NCI-H1417 (cell line): Measurements from ENCODE around the gene LIMS2.

Experiments used
- DNase-seq, 3 experiments: peaks; one replicate each; lab custom pipeline; 2025; lab: John Stamatoyannopoulos, UW

LIMS2 gene

GRCh38 chr2:127605691-127606263 lies 69.6 kb downstream of the LIMS2 start:
- DNase-seq = no peak

GRCh38 chr2:127604986-127605385 lies 70.3 kb downstream of the LIMS2 start:
- no peak for DNase-seq

GRCh38 chr2:127599211-127599610 lies 76.1 kb downstream of the LIMS2 start:
- DNase-seq = no peak

- DNase-seq = no peak
Observed at GRCh38 chr2:127598711-127599110, 76.6 kb downstream of the LIMS2 start.

- DNase-seq = no peak
Observed at GRCh38 chr2:127597984-127598380, 77.3 kb downstream of the LIMS2 start.

GRCh38 chr2:127597046-127597983 lies 78.0 kb downstream of the LIMS2 start:
- no peak for DNase-seq

GRCh38 chr2:127596311-127597045 lies 78.9 kb downstream of the LIMS2 start:
- no peak for DNase-seq

GRCh38 chr2:127594116-127594591 lies 81.2 kb downstream of the LIMS2 start:
- DNase-seq = no peak

- DNase-seq = no peak
Observed at GRCh38 chr2:127593228-127594115, 81.9 kb downstream of the LIMS2 start.

GRCh38 chr2:127592761-127593227 lies 82.5 kb downstream of the LIMS2 start:
- no peak for DNase-seq

GRCh38 chr2:127591221-127591923 lies 84.0 kb downstream of the LIMS2 start:
- peak; percentile 8 to 42 (median 10) for DNase-seq

- no peak for DNase-seq
Observed at GRCh38 chr2:127590386-127591190, 84.7 kb downstream of the LIMS2 start.

- no peak for DNase-seq
Observed at GRCh38 chr2:127589841-127590240, 85.5 kb downstream of the LIMS2 start.

GRCh38 chr2:127589358-127589757 lies 86.0 kb downstream of the LIMS2 start:
- DNase-seq = no peak
